GM12801 (cell line): ENCODE data around the gene RCOR3.

Experiments used
- TF ChIP-seq, protein P1 (sequence below): IDR thresholded peaks from one replicate; pipeline ENCODE4 v1.5.1; 2011; ENCODE audit warnings: control low read depth; ENCODE audit not compliant: insufficient read length; ENCODE audit errors: extremely low read depth

RCOR3 gene

DNA sequence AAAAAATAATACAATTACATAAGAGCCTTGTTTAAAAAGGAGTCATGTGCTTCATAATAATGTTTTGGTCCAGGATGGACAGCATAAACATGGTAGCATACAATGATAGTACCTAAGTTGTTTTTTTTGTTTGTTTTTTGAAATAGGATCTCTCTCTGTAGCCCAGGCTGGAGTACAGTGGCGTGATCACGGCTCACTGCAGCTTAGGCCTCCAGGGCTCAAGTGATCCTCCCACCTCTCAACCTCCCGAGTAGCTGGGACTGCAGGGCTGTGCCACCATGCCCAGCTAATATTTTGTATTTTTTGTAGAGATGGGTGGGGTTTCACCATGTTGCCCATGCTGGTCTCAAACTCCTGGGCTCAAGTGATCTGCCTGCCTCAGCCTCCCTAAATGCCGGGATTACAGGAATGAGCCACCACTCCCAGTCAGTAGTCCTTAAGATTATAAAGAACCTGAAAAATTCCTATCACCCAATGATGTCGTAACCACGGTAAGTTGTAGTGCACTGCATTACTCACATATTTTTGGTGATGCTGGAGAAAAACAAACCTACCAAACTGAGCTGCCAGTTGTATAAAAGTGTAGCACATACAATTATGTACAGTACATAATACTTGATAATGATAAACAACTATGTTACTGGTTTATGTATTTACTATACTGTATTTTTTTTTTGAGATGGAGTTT is 22.4 kb upstream of the RCOR3 start:
- TF ChIP-seq, protein P1, sequence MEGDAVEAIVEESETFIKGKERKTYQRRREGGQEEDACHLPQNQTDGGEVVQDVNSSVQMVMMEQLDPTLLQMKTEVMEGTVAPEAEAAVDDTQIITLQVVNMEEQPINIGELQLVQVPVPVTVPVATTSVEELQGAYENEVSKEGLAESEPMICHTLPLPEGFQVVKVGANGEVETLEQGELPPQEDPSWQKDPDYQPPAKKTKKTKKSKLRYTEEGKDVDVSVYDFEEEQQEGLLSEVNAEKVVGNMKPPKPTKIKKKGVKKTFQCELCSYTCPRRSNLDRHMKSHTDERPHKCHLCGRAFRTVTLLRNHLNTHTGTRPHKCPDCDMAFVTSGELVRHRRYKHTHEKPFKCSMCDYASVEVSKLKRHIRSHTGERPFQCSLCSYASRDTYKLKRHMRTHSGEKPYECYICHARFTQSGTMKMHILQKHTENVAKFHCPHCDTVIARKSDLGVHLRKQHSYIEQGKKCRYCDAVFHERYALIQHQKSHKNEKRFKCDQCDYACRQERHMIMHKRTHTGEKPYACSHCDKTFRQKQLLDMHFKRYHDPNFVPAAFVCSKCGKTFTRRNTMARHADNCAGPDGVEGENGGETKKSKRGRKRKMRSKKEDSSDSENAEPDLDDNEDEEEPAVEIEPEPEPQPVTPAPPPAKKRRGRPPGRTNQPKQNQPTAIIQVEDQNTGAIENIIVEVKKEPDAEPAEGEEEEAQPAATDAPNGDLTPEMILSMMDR: no peak

- TF ChIP-seq, protein P1: no peak
These were observed 21.6 kb upstream of the RCOR3 start for GRCh38 chr1:211237579-211237978.

- TF ChIP-seq, protein P1: no peak
These were observed 18.1 kb upstream of the RCOR3 start for GRCh38 chr1:211241071-211241470.

DNA sequence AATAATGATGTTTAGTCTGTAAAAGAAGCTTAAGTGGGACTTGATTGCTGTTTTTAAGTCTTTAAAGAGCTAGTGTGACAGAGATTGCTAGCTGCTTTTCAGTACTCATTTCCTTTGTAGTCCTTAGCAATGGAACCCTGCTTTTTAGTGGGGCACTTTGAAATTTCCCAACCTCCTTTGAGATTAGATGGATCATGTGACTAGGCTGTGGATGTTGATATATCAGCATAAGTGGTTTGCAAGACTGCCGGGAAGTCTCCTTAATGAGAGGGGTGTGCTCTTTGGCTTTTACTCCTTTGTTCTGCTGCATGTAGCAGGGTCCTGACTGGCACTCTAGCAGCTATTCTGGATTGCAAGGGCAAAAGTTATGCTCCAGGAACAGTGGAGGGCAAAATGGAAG is 11.2 kb upstream of the RCOR3 start:
- TF ChIP-seq, protein P1: no peak

- TF ChIP-seq, protein P1: no peak
These were observed 1.3 kb upstream of the RCOR3 start for GRCh38 chr1:211257826-211258225.

GRCh38 chr1:211258310-211258755 is 833 bp upstream of the RCOR3 start:
- TF ChIP-seq, protein P1: no peak

GRCh38 chr1:211259638-211260126 is 516 bp downstream of the RCOR3 start:
- TF ChIP-seq, protein P1: no peak
